ENCODE results near the gene ASB6. TPM values are rescaled to one million over a fixed set of nuclear protein-coding genes. Genes with fewer than 3 reads are reported as not detected.

Gene ASB6
- total RNA-seq, 4 donors from 2014 or later, result 13.3 to 30.0 (median 22.0) TPM

GRCh38 chr9:129678844-129679243 lies 36.9 kb upstream of the ASB6 start:
- H3K4me3 ChIP-seq, result no peak overlapping the region
- H3K36me3 ChIP-seq, result no peaks in the 10 kb centered on the region
- peaks cover 0 to 54% (median 0%) of the 10 kb centered on the region in 4 donors for H3K27me3 ChIP-seq
- intact Hi-C loops (cut with DNase I), result no loop called here
- H3K9me3 ChIP-seq, result no peaks in the 10 kb centered on the region
- DNase-seq (ENCODE audit: extremely low spot score), result no peak
- 83% methylated on average over 9 of the region's 9 CpGs for WGBS
- no peak overlapping the region for H3K27ac ChIP-seq (replicated peaks in 1 of 4)
- no peak for TF ChIP-seq EP300 (IDR thresholded peaks at IDR 0.05)
- H3K4me1 ChIP-seq, result peaks cover 0 to 14% (median 5%) of the 10 kb centered on the region in 4 donors

GRCh38 chr9:129677456-129677855 lies 35.5 kb upstream of the ASB6 start:
- peaks cover 0 to 51% (median 0%) of the 10 kb centered on the region in 4 donors for H3K27me3 ChIP-seq
- intact Hi-C loops (cut with DNase I), result no loop called here
- no peaks in the 10 kb centered on the region for H3K36me3 ChIP-seq
- H3K4me3 ChIP-seq, result no peak overlapping the region
- 87% methylated on average over 6 of the region's 9 CpGs for WGBS
- H3K4me1 ChIP-seq, result peaks cover 0 to 14% (median 5%) of the 10 kb centered on the region in 4 donors
- DNase-seq (ENCODE audit: extremely low spot score), result no peak
- TF ChIP-seq EP300 (IDR thresholded peaks at IDR 0.05), result no peak
- no peak for TF ChIP-seq CTCF (IDR thresholded peaks at IDR 0.05)
- no peak for TF ChIP-seq POLR2A (IDR thresholded peaks at IDR 0.05; ENCODE audit: low read depth)
- no peak for TF ChIP-seq POLR2AphosphoS5 (IDR thresholded peaks at IDR 0.05)
- H3K27ac ChIP-seq (replicated peaks in 1 of 4), result no peak overlapping the region
- H3K9me3 ChIP-seq, result no peaks in the 10 kb centered on the region

GRCh38 chr9:129676975-129677374 lies 35.0 kb upstream of the ASB6 start:
- intact Hi-C loops (cut with DNase I), result no loop called here

GRCh38 chr9:129676287-129676686 lies 34.3 kb upstream of the ASB6 start:
- intact Hi-C loops (cut with DNase I), result no loop called here
- Histone ChIP-seq H3K4me3 (no peak overlapping the region), H3K4me1 (peaks cover 0 to 14% (median 5%) of the 10 kb centered on the region in 4 donors), H3K27me3 (peaks cover 0 to 39% (median 0%) of the 10 kb centered on the region in 4 donors), H3K27ac (replicated peaks in 1 of 4) (no peak overlapping the region), H3K9me3 (no peaks in the 10 kb centered on the region), H3K36me3 (no peaks in the 10 kb centered on the region)
- WGBS, result 75% methylated on average over 1 of the region's 4 CpGs
- TF ChIP-seq CTCF (IDR thresholded peaks at IDR 0.05) (no peak), POLR2AphosphoS5 (IDR thresholded peaks at IDR 0.05) (no peak), POLR2A (IDR thresholded peaks at IDR 0.05; ENCODE audit: low read depth) (no peak), EP300 (IDR thresholded peaks at IDR 0.05) (no peak)
- no peak for DNase-seq (ENCODE audit: extremely low spot score)

More at GRCh38 chr9:129676975-129677374, 35.0 kb upstream of the ASB6 start:
- WGBS, result 79% methylated on average over 12 of the region's 12 CpGs
- H3K9me3 ChIP-seq, result no peaks in the 10 kb centered on the region
- TF ChIP-seq POLR2AphosphoS5 (IDR thresholded peaks at IDR 0.05), result no peak
- TF ChIP-seq CTCF (IDR thresholded peaks at IDR 0.05), result no peak
- no peak for TF ChIP-seq POLR2A (IDR thresholded peaks at IDR 0.05; ENCODE audit: low read depth)
- no peak for TF ChIP-seq EP300 (IDR thresholded peaks at IDR 0.05)
- peaks cover 0 to 14% (median 5%) of the 10 kb centered on the region in 4 donors for H3K4me1 ChIP-seq
- H3K27me3 ChIP-seq, result peaks cover 0 to 46% (median 0%) of the 10 kb centered on the region in 4 donors
- no peak overlapping the region for H3K4me3 ChIP-seq
- H3K27ac ChIP-seq (replicated peaks in 1 of 4), result no peak overlapping the region
- no peak for DNase-seq (ENCODE audit: extremely low spot score)
- no peaks in the 10 kb centered on the region for H3K36me3 ChIP-seq

- H3K4me3 ChIP-seq, result peak overlapping the region in 1 of 4 donors; percentile 1
- no peak overlapping the region for H3K27ac ChIP-seq (replicated peaks in 1 of 4)
- WGBS, result 52% methylated on average over 21 of the region's 27 CpGs
- no peak for TF ChIP-seq POLR2AphosphoS5 (IDR thresholded peaks at IDR 0.05)
- TF ChIP-seq EP300 (IDR thresholded peaks at IDR 0.05), result no peak
- TF ChIP-seq CTCF (IDR thresholded peaks at IDR 0.05), result no peak
- TF ChIP-seq POLR2A (IDR thresholded peaks at IDR 0.05; ENCODE audit: low read depth), result no peak
- DNase-seq (ENCODE audit: extremely low spot score), result no peak
- no peaks in the 10 kb centered on the region for H3K9me3 ChIP-seq
- H3K4me1 ChIP-seq, result peaks cover 0 to 14% (median 5%) of the 10 kb centered on the region in 4 donors
- peaks cover 0 to 34% (median 0%) of the 10 kb centered on the region in 4 donors for H3K27me3 ChIP-seq
- intact Hi-C loops (cut with DNase I), result no loop called here
- no peaks in the 10 kb centered on the region for H3K36me3 ChIP-seq
Measured at GRCh38 chr9:129675620-129676019, 33.7 kb upstream of the ASB6 start.
